Renal cortex interstitium (tissue), 11 donors: Measurements from ENCODE around the gene ZFAND2B. TPM values are rescaled to one million over a fixed set of nuclear protein-coding genes. Genes with fewer than 3 reads are reported as not detected.
"Not testable (repeated sequence)": the region's sequence is repeated elsewhere in the genome, so short reads cannot be mapped to it uniquely, and the experiment has no call there.

Experiments used
- DNase-seq, 11 donors: peaks; one replicate each; pipeline ENCODE4 v3.0.0-alpha.2; 2013; ENCODE audit warnings: low read depth in 9 of 11, low spot score in 4 of 11; ENCODE audit errors: extremely low read depth in 1 of 11
- polyA plus RNA-seq, 3 donors: library from polyadenylated mRNA; unstranded; fragments of 120-200 nt; gene quantifications; one replicate each; pipeline ENCODE4 v1.2.1, GENCODE V29; 2013; ENCODE audit not compliant: insufficient read length in 3 of 3

The ZFAND2B gene
- polyA plus RNA-seq, 3 donors: 36.1 to 50.4 (median 43.0) TPM

DNA sequence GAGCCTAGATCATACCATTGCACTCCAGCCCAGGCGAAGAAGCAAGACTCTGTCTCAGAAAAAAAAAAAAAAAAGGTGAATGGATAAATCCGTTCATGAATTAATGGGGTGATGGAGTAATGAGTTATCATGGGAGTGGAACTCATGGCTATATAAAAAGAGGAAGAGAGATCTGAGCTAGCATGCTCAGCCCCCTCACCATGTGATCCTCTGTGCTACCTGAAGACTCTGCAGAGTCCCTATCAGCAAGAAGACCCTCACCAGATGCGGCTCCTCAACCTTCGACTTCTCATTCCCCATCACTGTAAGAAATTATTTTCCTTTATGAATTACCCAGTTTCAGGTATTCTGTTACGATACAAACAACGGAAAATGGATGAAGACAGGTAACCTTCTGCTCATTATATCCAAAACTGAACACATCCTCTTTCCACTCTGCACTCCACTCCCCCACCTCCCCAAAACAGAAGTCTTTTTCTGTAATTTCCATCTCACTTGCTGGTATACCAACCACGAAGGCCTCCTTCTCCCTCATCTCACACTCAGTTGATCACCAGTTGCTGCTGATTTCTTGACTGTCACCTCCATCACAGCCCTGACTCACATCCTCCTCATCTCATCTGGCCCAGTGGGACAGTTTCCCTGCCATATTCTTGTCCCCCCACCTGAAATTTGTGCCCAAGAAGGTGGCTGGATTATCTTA is 19.7 kb upstream of the ZFAND2B start:
- DNase-seq: no peak

- no peak for DNase-seq
Measured at GRCh38 chr2:219197388-219197787, 9.2 kb upstream of the ZFAND2B start.

DNA sequence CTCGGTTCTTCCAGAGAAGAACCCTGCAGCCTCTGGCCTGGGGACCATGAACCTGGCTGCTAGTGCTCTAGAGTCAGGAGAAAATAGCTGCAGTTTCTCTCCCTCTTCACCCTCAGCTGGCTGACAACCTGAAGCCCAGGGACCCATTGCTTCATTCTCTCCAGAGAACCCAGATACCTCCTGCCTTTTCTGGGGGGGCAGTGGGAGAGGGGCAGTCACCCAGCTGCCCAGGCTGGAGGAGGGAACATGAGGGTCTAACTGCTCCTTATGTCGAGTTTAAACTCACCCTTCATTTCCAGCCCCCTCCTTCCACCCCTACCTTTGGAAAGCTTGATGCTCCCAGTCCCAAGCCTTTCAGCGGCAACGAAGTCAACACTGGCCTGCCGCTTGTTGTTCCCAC is 7.6 kb upstream of the ZFAND2B start:
- DNase-seq: no peak

DNA sequence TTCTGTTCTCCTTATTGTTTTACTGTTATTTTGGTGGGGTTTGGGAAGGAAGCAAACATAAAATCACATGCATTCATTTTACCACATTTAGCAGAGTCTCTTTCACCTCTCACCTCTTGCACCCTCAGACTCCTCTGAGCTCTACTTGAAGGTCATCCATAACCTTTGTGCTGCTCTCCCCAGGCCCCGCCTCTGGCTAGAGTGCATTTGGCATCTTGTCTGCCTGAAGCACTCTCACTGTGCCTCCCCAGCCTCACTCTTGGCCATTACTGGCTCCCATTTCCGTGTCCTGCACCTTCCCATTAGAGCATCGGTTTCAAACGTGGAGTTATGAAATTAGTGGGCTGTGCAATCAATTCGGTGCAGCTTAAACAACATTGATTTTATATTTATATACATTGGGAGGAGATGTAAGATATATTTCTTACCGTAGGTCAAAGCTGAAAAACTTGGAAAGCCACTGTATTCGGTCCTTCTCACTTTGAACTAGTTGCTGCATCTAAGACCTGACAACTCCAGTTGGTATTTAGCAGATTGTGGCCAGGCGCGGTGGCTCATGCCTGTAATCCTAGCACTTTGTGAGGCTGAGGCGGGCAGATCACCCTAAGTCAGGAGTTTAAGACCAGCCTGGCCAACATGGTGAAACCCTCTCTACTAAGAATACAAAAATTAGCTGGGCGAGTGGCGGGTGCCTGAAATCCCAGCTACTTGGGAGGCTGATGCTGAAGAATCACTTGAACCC is 6.9 kb upstream of the ZFAND2B start:
- DNase-seq: no peak

GRCh38 chr2:219200502-219201326 is 5.9 kb upstream of the ZFAND2B start:
- DNase-seq: not testable (repeated sequence)

DNA sequence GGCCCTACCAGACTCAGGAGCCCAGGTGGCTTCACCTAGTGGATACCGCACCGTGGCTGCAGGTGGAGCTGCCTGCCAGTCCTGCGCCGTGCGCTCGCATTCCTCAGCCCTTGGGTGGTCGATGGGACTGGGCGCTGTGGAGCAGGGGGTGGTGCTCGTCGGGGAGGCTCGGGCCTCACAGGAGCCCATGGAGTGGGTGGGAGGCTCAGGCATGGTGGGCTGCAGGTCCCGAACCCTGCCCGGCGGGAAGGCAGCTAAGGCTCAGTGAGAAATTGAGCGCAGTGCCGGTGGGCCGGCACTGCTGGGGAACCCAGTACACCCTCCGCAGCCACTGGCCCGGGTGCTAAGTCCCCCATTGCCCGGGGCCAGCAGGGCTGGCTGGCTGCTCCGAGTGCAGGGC is 5.3 kb upstream of the ZFAND2B start:
- not testable (repeated sequence) for DNase-seq

DNA sequence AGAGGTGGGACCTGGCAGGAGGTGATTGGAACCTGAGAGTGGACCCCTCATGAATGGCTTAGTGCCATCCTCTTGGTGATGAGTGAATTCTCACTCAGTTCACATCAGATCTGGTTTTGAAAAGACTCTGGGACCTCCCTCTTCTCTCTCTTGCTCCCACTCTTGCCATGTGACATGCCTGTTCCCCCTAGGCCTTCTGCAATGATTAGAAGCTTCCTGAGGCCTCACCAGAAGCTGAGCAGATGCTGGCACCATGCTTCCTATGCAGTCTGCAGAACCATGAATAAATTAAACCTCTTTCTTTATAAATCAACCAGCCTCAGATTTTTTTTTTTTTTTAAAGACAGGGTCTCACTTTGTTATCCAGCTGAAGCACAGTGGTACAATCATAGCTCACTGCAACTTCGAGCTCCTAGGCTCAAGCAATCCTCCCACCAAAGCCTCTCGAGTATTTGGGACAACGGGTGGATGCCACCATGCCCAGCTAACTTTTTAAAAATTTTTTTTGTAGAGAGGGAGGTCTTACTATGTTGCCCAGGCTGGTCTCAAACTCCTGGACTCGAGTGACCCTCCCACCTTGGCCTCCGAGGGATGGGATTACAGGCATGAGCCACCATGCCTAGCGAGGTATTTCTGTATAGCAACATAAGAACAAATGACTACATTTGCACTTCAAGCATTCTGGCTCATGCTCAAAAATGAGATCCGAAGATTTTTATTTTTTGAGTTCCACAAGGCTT is 2.0 kb upstream of the ZFAND2B start:
- no peak for DNase-seq

DNA sequence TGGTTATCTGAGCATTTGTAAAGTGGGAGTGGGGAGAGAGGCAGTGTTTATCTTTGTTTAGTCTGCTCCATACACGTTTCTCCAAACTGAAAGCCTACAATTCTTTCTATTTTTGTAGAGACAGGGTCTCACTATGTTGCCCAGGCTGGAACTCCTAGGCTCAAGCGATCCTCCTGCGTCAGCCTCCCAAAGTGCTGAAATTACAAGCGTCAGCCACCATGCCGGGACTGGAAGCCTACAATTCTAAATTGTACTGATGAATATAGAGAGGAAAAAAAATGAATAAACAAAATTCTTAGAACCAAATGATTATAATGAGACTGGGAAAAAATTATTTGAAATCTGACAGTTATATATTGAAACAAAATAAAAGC is 1.4 kb upstream of the ZFAND2B start:
- no peak for DNase-seq

- DNase-seq: no peak
Measured at GRCh38 chr2:219205981-219206327, 628 bp upstream of the ZFAND2B start.

GRCh38 chr2:219207134-219207883 is 727 bp downstream of the ZFAND2B start:
- DNase-seq: no peak

DNA sequence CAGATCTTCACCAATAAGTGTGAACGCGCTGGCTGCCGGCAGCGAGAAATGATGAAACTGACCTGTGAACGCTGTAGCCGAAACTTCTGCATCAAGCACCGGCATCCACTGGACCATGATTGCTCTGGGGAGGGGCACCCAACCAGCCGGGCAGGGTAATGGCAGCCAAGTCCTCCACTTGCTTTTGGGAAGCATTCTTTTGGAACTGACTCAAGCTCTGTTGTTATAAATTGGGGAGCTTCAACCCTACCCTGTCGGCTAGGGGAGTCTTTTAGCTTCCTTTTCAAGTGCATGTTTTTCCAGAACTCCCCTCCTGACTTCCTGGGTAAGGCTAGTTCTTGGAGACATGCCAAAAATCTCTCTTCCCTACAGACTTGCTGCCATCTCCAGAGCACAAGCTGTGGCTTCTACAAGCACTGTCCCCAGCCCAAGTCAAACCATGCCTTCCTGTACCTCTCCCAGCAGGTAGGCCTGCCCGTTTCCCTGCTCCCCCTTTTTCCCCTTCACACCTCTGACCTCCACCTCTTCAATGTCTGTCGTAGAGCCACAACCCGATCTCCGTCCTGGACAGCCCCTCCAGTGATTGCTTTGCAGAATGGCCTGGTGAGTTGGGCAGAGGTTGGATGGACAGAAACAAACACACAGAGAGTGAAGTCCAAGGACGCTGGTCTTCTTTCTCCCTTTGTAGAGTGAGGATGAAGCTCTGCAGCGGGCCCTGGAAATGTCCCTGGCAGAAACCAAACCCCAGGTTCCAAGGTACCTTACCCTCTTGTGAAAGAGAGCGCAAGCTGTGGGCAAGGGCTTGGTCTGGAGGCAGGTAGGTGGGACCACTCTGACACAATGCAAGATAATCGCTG is 1.5 kb downstream of the ZFAND2B start:
- no peak for DNase-seq

GRCh38 chr2:219209236-219210195 is 2.9 kb downstream of the ZFAND2B start:
- no peak for DNase-seq

- no peak for DNase-seq
Measured at GRCh38 chr2:219210196-219210885, 3.8 kb downstream of the ZFAND2B start.

DNA sequence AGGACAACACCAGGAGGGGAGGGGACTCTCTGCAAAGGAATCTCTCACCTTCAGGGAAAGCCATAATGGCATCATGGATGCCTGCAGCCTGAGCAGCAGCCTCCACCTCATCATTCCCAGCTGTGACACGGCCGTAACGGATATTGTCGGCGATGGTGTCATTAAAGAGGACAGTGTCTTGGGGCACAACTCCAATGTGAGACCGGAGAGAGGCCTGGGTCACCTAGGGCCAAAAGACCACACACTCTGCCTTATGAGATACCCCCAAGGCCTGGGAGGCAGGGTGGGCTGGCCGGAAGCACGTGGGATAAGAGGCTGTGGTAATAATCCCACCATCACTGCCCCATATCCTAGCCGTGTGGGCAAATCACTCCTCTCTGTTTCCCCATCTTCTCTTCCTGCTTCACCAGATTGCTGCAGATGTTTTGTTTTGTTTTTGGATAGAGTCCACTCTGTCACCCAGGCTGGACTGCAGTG is 4.3 kb downstream of the ZFAND2B start:
- DNase-seq: no peak

DNA sequence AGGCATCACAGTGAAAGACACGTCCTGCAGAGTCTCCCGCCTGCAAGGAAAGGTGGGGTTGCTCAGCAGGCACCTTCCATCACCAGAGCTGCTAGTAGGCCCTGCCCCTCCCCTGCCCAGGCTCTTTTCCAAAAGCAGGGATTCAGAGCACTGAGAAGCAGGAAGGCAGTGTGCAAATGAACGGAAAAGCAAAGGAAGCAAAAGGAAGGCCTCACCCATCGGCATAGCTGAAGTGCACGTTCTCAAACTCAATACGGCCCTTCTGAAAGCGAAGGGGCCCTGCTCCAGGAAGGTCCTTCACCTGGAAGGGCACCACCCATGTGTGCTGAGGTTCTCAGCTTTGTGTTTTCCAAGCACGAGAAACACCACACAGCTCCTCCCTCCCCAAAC is 6.4 kb downstream of the ZFAND2B start:
- DNase-seq: no peak

GRCh38 chr2:219213486-219214071 is 7.0 kb downstream of the ZFAND2B start:
- no peak for DNase-seq
